GM10266 (cell line): ENCODE measurements around the gene PMAIP1.
A peak's percentile ranks its signal among the peaks of the same experiment; 100 is the strongest.

ENCODE experiments used
- DNase-seq: peaks from one replicate; pipeline ENCODE4 v3.0.0; 2012; ENCODE audit errors: extremely low spot score
- TF ChIP-seq, protein P1 (sequence below): IDR thresholded peaks from 2 replicates; pipeline ENCODE4 v1.5.1; 2012; ENCODE audit warnings: mild to moderate bottlenecking, low read depth; ENCODE audit not compliant: control insufficient read depth, insufficient read depth; ENCODE audit errors: missing control alignments

The PMAIP1 gene

GRCh38 chr18:59892123-59892522 lies 7.7 kb upstream of the PMAIP1 start:
- TF ChIP-seq, protein P1, sequence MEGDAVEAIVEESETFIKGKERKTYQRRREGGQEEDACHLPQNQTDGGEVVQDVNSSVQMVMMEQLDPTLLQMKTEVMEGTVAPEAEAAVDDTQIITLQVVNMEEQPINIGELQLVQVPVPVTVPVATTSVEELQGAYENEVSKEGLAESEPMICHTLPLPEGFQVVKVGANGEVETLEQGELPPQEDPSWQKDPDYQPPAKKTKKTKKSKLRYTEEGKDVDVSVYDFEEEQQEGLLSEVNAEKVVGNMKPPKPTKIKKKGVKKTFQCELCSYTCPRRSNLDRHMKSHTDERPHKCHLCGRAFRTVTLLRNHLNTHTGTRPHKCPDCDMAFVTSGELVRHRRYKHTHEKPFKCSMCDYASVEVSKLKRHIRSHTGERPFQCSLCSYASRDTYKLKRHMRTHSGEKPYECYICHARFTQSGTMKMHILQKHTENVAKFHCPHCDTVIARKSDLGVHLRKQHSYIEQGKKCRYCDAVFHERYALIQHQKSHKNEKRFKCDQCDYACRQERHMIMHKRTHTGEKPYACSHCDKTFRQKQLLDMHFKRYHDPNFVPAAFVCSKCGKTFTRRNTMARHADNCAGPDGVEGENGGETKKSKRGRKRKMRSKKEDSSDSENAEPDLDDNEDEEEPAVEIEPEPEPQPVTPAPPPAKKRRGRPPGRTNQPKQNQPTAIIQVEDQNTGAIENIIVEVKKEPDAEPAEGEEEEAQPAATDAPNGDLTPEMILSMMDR: no peak
- no peak for DNase-seq

GRCh38 chr18:59893971-59894370 lies 5.8 kb upstream of the PMAIP1 start:
- no peak for DNase-seq
- TF ChIP-seq, protein P1: no peak

GRCh38 chr18:59897321-59897954 lies 2.4 kb upstream of the PMAIP1 start:
- TF ChIP-seq, protein P1: no peak
- no peak for DNase-seq

- no peak for DNase-seq
These were observed 1.7 kb upstream of the PMAIP1 start for GRCh38 chr18:59898093-59898492.

GRCh38 chr18:59898609-59899297 lies 1.0 kb upstream of the PMAIP1 start:
- TF ChIP-seq, protein P1: no peak
- DNase-seq: peak; percentile 33

More at GRCh38 chr18:59898093-59898492, 1.7 kb upstream of the PMAIP1 start:
- TF ChIP-seq, protein P1: no peak

GRCh38 chr18:59900222-59901128 lies 679 bp downstream of the PMAIP1 start:
- peak; percentile 75 for DNase-seq
- TF ChIP-seq, protein P1: no peak
